NCI-H345 treated with DMSO at 0.1 percent for 48 hours (cell line): Measurements from ENCODE around the gene CDK11B.

Source experiments
- DNase-seq: peaks from one replicate; lab custom pipeline; 2025; ENCODE audit not compliant: unreplicated experiment; lab: John Stamatoyannopoulos, UW

CDK11B gene

DNA sequence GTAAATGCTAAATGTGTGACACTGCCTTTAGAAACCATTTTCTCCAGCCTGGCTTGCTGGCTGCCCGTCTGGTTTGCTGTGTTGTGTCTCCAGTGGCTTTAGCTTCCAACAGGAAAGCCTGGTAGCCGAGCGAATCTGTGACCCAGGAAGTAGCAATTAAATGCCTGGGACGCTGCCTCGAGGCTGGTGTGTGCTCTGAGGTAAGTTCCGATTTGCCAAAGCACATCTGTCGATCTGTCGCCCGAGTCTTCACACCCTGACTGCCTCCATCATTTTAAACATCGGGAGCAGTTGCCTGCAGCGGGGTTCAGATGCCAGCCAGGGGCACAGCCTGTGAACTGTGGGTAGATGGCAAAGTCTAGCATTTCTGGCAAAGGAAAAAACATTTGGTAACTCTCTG is 41.3 kb downstream of the CDK11B start:
- DNase-seq = no peak

DNA sequence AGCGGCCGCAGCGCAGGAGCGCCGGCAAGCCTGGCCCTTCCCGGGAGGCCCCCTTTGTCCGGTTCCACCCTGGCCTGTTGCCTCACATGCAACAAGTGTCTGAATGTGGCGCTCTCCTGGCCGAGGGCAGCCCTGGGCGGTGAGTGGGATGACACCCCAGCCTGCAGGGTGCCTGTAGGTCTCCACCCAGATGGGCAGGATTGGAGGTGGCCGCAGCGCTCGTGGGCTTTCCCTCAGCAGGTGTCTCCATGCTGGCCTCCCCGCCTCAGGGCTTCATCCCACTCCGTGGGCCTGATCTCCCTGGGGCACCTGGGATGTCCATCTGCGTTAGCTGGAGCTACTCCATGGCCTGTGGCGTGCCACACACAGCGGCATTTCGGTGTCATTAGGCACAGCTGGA is 42.0 kb downstream of the CDK11B start:
- no peak for DNase-seq

DNA sequence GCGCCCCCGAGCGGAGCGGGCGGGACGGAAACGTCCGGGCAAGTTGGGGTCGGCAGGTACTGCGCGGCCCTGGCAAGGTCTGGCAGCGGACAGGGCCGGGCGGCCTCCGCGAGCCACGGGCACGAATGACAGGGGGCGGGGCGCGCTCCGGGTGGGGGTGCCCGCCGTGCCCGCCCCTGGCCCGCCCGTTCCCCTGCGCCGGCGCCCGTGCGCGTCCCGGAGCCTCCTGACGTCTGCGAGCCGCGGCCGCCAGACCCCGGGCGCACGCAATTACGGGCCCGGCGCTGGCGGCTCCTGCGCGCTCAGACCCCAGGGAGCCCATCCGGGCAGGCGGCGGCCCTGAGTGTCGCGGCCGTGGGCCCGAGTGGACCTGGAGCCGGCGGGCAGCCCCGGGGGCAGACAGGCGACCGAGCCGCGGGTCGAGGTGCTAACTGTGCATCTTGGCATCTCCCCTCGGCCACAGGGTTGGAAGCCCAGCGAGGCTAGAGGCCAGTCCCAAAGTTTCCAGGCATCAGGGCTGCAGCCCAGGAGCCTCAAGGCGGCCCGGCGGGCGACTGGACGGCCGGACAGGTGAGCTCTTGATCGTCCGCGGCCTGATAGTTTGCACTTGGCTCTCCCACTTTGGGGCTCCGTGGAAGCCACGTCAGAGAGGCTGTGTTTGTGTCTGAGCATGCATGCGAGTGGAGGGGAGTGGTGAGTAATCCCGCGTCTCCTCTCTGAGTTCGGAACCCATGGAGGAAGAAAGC is 42.6 kb downstream of the CDK11B start:
- DNase-seq = no peak

DNA sequence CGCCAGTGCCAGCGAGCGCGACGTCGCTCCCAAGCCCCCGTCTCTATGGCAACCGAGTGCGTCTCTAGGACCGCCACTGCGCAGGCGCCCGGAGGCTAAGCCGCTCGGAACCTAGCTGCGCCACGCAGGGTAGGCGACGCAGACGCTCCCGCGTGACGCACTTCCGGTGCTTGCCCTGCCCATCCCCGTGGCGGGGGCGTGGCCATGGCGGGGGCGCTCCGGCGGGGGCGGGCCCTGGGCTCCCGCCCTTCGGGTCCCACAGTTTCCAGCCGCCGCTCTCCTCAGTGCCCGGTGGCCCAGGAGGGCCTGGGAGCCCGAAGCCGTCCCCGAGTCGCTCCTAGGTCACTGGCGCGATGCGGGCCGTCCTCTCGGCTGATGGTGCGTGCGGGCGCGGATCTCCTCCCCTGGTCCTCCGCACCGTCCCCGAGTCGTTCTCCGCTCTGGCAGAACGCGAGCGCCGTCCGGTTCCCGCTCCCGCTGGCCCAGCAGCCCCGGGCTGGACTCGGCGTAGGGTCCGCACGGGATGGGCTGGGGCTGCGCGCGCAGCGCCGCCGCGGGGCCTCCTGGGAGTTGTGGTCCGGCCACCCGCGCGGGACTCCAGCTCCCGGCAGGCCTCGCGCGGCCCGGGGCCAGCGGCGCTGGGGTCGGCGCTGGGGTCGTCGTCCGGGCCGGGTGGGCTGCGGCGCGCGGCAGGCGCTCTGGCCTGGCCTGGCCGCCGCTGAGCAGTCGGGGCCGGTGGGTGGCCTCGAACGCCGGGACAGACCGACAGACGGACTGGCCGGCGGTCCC is 43.4 kb downstream of the CDK11B start, which contains the start of gene MIB2:
Gene MIB2 (plus strand): TSS at position 245 of the 789 bp plus-strand sequence. CDS start 7,953 bp downstream, outside the sequence.
- DNase-seq = peak; percentile 96

DNA sequence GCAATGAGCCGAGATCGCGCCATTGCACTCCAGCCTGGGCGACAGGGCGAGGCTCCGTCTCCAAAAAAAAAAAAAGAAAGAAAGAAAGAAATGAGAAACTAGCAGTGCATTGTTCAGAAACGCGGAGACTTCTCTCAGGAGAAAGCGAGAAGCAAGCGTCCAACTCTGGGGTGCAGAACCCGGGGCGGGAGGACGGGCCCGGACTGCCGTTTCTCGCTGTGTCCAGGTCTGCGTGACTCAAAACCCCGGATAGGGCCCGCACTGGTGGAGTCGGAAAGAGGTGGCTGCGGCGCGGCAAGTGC is 43.9 kb downstream of the CDK11B start:
- DNase-seq = no peak

DNA sequence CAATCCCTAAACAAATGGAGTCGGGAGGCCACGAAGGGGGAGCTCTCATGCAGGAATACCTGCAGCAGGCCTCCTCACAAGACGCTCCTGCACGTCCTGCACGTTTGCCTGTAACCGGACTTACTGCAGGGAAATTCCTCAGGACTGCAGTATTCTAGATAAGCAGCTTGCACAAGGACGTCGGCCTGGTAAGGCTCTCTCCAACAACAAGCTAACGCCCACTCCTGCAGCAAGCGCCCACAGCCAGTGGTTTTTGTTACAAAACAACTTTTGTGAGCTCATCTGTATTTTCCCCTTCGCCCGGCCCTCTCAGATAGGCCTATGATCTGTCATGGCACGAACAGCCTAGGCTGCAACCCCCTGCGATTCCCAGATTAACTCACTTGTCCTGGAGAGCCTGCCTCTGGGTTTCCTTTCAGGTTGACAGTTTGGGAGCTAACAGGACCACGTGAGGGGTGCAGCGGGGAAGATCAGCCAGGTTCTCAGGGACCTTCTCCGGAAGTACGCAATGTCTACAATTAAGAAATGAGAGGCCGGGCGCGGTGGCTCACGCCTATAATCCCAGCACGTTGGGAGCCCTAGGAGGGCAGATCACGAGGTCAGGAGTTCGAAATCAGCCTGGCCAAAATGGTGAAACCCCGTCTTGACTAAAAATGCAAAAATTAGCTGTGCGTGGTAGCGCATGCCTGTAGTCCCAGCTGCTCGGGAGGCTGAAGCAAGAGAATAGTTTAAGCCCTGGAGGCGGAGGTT is 44.4 kb downstream of the CDK11B start:
- DNase-seq = no peak

DNA sequence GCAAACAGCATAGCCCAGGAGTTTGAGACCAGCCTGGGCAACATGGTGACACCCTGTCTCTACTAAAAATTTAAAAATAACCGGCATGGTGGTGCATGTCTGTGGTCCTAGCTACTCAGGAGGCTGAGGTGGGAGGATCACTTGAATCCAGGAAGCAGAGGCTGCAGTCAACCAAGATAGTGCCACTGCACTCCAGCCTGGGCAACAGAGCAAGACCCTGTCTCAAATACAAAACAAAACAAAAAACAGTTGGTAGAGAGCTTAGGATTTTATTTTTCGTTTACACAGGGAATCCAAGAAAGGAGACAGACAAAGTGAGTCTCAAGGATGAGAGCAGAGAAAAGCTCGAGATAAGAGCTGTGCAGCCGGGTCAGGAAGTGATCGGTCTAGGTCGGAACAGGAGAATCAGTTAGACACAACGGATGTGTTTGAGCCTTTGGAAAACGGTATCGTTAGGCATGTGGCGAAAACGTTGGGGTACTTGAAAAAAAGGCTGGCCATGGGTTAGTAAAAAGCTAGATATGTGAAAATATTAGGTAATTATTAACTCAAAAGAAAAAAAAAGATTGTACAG is 45.2 kb downstream of the CDK11B start:
- DNase-seq = no peak

DNA sequence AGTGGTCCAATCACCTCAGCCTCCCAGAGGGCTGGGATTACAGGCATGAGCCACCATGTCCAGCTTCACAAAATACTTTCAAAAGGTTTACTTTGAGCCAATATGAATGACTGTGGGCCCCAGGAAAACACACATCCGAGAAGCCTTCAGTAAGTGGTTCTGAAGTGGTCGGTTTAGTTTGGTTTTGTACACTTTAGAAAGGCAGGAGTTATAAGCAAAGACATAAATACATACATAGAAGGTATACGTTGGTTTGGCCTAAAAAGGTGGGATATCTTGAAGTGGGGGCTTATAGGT is 46.8 kb downstream of the CDK11B start:
- DNase-seq = no peak

DNA sequence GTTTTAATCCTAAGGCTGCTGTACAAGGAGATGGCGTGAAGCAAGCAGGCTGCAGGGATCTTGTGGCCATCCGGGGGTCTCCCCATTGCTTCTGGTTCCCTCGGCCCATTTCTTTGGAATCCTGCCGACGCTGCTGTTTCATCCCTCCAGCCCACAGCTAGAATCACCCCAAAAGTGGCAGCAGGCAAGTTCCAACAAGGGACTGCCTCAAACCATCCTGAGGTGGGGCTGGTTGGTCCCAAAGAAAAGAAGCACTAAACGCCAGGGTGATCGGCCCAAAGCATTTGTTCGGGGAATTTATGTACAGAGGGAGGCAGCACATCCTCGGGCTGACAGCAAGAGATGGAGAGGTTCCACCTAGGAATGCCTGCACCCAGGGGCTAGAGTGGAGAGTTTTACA is 48.0 kb downstream of the CDK11B start:
- DNase-seq = no peak

DNA sequence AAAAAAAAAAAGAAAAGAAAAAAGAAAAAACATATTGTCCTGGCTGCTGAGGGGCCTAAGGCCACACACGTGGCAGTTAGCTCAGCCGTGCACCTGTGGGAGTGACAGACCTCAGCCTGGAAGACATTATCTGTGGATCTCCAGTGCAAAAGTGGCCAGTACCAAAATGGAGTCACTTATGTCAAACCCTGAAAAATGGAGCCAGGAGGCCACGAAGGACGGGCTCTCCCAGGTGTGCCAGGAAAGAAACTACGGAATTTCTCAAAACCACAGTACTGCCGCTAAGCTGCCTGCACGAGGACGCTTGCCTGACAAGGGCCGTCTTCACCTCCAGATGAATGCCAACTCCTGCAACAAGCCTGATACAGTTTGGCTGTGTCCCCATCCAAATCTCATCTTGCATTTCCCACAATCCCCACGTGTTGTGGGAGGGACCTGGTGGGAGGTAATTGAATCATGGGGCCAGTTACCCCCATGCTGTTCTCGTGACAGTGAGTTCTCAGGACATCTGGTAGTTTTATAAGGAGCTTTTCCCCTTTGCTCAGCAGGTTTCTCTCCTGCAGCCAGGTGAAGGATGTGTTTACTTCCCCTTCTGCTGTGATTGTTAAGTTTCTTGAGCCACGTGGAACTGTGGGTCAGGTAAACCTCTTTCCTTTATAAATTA is 48.9 kb downstream of the CDK11B start:
- DNase-seq = no peak

DNA sequence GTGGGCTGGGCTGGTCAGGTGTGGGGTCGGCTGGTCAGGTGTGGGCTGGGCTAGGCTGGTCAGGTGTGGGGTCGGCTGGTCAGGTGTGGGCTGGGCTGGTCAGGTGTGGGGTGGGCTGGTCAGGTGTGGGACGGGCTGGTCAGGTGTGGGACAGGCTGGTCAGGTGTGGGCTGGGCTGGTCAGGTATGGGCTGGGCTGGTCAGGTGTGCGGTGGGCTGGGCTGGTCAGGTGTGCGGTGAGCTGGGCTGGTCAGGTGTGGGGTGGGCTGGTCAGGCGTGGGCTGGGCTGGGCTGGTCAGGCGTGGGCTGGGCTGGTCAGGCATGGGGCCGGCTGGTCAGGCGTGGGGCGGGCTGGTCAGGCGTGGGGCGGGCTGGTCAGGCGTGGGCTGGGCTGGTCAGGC is 52.6 kb downstream of the CDK11B start:
- no peak for DNase-seq

DNA sequence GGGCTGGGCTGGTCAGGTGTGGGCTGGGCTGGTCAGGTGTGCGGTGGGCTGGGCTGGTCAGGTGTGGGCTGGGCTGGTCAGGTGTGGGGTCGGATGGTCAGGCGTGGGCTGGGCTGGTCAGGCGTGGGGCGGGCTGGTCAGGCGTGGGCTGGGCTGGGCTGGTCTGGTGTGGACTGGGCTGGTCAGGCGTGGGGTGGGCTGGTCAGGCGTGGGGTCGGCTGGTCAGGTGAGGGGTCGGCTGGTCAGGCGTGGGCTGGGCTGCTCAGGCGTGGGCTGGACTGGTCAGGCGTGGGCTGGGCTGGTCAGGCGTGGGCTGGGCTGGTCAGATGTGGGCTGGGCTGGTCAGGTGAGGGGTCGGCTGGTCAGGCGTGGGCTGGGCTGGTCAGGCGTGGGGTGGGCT is 53.1 kb downstream of the CDK11B start:
- no peak for DNase-seq

DNA sequence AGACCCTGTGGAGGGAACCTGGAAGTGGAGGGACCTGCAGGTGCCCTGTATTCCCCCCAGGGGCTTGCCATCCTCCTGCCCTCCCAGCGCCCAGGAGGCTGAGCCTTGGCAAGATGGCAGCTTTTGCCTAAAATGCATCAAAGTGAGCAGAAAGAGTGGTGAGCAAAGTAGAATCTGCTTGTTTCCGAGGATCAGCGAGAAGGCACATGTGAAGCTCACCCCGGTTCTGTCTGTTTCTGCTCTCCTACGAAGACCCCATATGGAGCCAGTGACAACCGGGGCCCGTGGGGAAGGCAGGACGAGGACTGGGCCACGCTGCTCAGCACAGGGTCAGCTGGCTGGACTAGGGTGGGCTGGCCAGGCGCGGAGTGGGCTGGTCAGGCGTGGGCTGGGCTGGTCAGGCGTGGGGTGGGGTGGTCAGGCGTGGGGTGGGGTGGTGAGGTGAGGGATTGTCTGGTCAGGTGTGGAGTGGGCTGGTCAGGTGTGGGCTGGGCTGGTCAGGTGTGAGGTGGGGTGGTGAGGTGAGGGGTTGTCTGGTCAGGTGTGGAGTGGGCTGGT is 53.7 kb downstream of the CDK11B start:
- DNase-seq = no peak

DNA sequence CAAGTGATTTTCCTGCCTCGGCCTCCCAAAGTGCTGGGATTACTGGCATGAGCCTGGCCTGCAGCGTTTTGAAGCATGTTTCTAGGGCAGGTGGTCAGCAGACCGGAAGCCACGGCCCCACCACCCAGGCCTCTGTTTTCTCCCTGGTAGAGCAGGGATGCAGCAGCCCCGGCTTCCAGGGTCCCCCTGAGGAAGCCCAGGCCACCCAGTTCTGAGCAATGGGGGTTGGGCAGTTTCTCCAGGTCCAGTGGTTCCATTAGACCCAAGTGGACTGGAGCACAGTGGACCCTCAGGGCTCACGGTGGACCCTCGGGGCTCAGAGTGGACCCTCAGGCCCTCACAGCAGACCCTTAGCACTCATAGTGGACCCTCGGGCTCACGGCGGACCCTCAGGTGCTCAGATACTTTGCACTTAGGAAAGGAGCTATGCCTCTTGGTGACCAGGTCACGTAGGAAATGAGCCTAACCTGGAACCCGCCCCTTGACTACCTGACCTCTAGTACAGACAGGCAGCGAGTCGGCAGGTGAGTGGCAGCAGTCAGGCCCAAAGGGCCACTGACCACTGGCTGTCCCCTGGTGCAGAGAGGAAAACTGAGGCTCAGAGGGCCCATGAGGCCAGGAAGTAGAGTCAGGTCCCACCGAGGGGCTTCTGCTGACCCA is 54.3 kb downstream of the CDK11B start:
- DNase-seq = no peak

DNA sequence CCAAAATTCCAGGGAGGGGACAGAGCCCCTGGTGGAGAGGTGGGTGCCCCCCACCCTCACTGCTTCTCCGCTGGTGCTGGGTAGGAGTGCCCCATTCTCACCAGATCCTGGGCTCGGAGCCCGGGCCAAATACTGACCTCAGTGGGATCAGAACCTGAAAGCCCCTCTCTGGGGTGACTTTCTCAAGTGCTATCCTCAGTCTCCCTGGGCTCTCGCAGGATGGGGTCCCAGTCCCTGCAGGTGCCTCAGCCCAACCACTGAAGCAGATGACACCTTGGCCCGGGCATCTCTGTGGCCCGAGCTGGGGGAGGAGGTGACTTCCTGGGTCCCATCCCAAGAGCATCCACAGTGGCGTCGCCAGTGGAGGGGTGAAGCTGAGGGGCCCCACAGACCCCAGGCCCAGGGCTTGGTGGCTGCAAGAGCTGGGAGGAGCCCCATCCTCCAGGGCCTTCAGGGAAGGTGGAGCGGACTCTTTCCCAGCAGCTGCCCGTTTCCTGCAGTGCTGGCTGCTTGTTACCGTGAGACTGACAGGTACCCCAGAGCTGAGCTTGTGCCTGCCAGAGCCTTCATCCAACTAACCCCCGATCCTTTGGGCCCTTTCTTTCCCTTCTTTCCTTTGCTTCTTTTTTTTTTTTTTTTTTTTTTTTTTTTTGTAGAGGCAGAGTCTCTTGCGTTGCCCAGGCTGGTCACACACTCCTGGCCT is 55.0 kb downstream of the CDK11B start:
- no peak for DNase-seq

DNA sequence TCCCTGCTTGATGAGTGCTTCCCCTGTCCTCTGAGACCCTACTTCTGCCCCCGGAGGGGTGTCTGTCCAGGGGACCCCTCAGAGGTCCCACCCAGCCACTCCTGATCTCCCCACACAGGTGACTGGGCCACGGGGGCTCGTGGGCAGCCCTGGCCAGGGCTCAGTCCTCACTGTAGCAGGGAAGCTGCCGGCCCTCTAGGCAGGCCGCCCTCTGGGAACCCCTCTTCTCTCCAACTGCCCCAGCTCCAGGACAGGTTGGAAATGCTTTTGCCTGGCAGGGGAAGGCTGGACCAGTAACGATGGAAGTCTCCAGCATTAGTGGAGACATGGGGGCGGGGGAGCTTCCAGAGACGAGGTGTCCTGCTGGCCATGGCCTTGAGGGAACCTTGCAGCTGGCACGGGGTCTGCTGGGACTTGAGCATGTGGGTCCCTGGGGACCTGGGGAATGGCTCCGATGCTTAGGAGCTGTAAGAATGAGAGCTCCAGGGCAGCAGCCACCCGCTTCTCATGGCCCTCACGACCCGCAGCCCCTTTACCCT is 55.8 kb downstream of the CDK11B start:
- no peak for DNase-seq

DNA sequence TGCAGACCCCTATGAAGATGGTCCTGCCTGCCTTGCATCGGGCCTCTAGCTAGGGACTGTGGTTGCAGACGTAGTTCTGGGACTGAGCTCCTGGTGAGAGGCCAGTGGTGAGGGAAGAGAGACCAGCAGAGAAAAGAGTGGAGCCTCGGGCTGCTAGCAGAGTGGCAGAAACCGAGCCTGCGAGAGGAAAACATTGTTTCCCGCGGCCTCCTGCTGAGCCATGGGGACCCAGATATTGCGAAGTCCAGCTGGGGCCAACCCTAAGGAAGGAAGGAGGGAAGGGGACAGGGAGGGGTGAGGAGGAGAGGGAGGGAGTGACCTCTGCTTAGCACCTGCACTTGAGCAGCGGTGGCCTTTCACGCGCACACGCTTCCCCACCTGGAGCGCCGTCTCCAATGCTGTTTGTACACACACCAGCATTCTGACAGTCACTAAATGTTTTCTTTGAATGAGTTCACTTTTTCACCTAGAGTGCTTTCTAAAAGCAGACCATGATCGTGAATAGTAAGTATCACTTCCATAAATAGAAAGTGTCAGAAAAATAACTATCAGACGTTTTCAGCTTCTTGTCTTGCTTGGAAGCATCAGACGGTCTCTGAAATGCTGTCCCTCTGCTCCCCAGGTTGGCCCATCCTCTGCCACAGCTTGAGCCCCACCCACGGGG is 56.4 kb downstream of the CDK11B start:
- DNase-seq = no peak

DNA sequence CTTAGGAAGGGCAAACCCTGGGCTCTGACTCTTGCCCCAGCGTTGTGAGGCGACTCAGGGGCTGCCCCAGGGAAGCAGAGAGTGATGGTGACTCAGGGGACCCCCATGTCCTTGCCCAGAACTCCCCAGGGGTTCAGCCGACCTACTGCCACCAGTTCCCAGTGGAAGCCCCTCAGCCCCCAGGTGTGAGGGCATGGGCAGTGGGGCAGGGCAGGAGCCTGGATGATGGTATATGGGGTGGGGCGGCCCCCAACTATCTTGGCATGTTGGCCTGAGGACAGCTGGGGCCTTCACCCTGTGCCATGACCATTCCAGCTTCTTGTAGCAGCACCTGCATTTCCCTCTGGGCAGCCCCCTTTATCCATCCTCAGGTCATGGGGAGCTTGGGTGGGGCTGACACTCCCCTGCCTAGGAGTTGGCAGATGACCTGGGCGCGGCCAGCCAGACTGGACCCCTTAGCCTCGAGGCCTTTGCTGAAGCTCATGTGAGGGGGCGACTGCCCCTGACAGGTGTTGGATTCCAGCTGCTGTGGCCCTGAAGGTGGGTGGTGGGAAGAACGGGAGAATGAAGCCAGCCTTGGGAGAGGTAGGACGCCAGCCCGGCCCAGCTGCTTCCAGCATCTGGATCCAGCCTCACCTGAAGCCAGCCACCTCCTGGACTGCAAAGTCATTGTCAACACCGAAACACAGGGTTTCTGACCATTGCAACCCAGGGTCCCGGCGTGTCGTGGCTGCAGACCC is 57.1 kb downstream of the CDK11B start:
- DNase-seq = no peak
